Body of pancreas (tissue), 4 donors: ENCODE data around the gene ACACA. TPM values are rescaled to one million over a fixed set of nuclear protein-coding genes. Genes with fewer than 3 reads are reported as not detected.

Source experiments
- ATAC-seq: fragments of 150-250 bp; one replicate; pipeline ENCODE4 v1.9.1; 2016
- DNase-seq, 4 donors: peaks; one replicate each; pipeline ENCODE4 v3.0.0-alpha.2; 2019
- H3K27ac ChIP-seq, 4 donors: fragments of 200-600 bp; sonication (generic); 1 replicate in 3 of 4; 2 replicates in 1 of 4; pipeline versions ENCODE4 v1.5.1 to v1.6.1; 2016 to 2019; ENCODE audit warnings: mild to moderate bottlenecking in 1 of 4, mixed read lengths in 1 of 4, moderate library complexity in 1 of 4
- H3K27me3 ChIP-seq, 2 donors: fragments of 200-600 bp; sonication (generic); one replicate each; pipeline ENCODE4 v1.6.0; 2016; ENCODE audit warnings: mild to moderate bottlenecking in 1 of 2
- H3K36me3 ChIP-seq, 2 donors: fragments of 200-600 bp; sonication (generic); replicated peaks in 1 of 2; 2 replicates each; pipeline ENCODE4 v1.5.1; 2016; ENCODE audit warnings: low read depth in 2 of 2; ENCODE audit not compliant: insufficient read depth in 1 of 2
- H3K4me1 ChIP-seq: fragments of 200-600 bp; sonication (generic); one replicate; pipeline ENCODE4 v1.6.0; 2016
- H3K4me3 ChIP-seq, 2 donors: fragments of 200-600 bp; sonication (generic); 1 replicate in 1 of 2; 2 replicates in 1 of 2; pipeline ENCODE4 v1.5.1; 2016 to 2019
- H3K9me3 ChIP-seq, 3 donors: fragments of 200-600 bp; sonication (generic); 1 replicate in 2 of 3; 2 replicates in 1 of 3; pipeline ENCODE4 v1.5.1; 2016
- CTCF ChIP-seq, 7 experiments: fragments of 450-650 bp in 4 of 7; fragments of 200-600 bp in 3 of 7; sonication (generic) in 3 of 7; IDR thresholded peaks; one replicate each; pipeline ENCODE4 v1.5.1; 2016 to 2019; ENCODE audit warnings: antibody characterized with exemption in 7 of 7
- POLR2A ChIP-seq, 3 donors: fragments of 450-650 bp; IDR thresholded peaks; one replicate each; pipeline ENCODE4 v1.6.1; 2016; ENCODE audit warnings: antibody characterized with exemption in 3 of 3, mild to moderate bottlenecking in 2 of 3
- WGBS, 2 donors: methylation state at CpG; one replicate each; pipeline ENCODE4 v1.1.5; 2017; 5-methylcytosine and 5-hydroxymethylcytosine counted together
- intact Hi-C: fragments of 100-400 bp; cut with DNase I; formaldehyde crosslinking; loops from one replicate; pipeline ENCODE4 v1.15.1; 2023
- total RNA-seq, 2 donors: library from RNA; depleted of rRNA; stranded (reverse); fragments of >200 nt; gene quantifications; one replicate each; pipeline ENCODE4 v1.1.0, GENCODE V29; 2016

The ACACA gene
- total RNA-seq, 2 donors from 2014 or later, result 9.1 to 49.1 TPM

GRCh38 chr17:37123386-37123785, 283.2 kb downstream of the ACACA start:
- H3K4me3 ChIP-seq, result no peak overlapping the region
- peaks cover 0 to 5% of the 10 kb centered on the region in 2 donors for H3K36me3 ChIP-seq
- WGBS, 2 donors, result 73 to 87% methylated on average over 1 of the region's 1 CpG
- H3K27me3 ChIP-seq, result no peaks in the 10 kb centered on the region
- intact Hi-C loops, result no loop called here
- H3K9me3 ChIP-seq, result no peaks in the 10 kb centered on the region
- TF ChIP-seq POLR2A (IDR thresholded peaks at IDR 0.05) (no peak), CTCF (IDR thresholded peaks at IDR 0.05) (no peak)
- no peak overlapping the region for H3K27ac ChIP-seq
- no peak for DNase-seq
- H3K4me1 ChIP-seq, result no peaks in the 10 kb centered on the region
- no peak for ATAC-seq

DNA sequence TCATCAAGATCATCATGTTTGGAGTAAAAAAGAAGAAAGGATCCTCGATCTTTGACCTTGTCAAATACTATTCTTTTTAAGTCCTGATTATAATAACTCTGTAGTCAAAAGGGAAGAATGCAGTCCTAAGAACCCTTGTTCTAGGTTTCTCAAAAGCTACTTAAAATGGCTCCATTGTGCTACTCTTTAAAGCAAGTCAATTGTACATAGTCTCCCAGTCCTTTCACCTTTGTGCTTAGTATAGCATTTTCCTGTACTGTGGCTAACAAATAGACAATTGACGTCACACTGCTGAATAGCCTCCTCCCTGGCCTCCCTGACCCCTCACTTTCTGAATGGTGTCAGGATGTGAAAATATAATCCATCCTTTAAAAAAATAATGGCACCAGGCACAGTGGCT, 285.0 kb downstream of the ACACA start:
- Histone ChIP-seq H3K4me3 (no peak overlapping the region), H3K27me3 (no peaks in the 10 kb centered on the region), H3K4me1 (no peaks in the 10 kb centered on the region), H3K27ac (no peak overlapping the region), H3K9me3 (no peaks in the 10 kb centered on the region), H3K36me3 (peaks cover 0 to 5% of the 10 kb centered on the region in 2 donors)
- no peak for TF ChIP-seq CTCF (IDR thresholded peaks at IDR 0.05)
- TF ChIP-seq POLR2A (IDR thresholded peaks at IDR 0.05), result no peak
- no peak for ATAC-seq
- no peak for DNase-seq
- WGBS, 2 donors, result 90 to 100% methylated on average over 2 of the region's 2 CpGs
- intact Hi-C loops, result no loop called here

- no peaks in the 10 kb centered on the region for H3K9me3 ChIP-seq
- no peaks in the 10 kb centered on the region for H3K4me1 ChIP-seq
- H3K27me3 ChIP-seq, result no peaks in the 10 kb centered on the region
- 80 to 88% methylated on average over 3 of the region's 3 CpGs for WGBS, 2 donors
- ATAC-seq (no peak), DNase-seq (no peak)
- peaks cover 0 to 6% of the 10 kb centered on the region in 2 donors for H3K36me3 ChIP-seq
- intact Hi-C loops, result no loop called here
- no peak overlapping the region for H3K4me3 ChIP-seq
- no peak for TF ChIP-seq CTCF (IDR thresholded peaks at IDR 0.05)
- no peak for TF ChIP-seq POLR2A (IDR thresholded peaks at IDR 0.05)
- no peak overlapping the region for H3K27ac ChIP-seq
Observed at GRCh38 chr17:37118366-37119137, 288.1 kb downstream of the ACACA start.

GRCh38 chr17:37117373-37118142, 289.1 kb downstream of the ACACA start:
- Histone ChIP-seq H3K27me3 (no peaks in the 10 kb centered on the region), H3K4me1 (no peaks in the 10 kb centered on the region), H3K27ac (no peak overlapping the region), H3K9me3 (no peaks in the 10 kb centered on the region), H3K36me3 (peaks cover 0 to 8% of the 10 kb centered on the region in 2 donors), H3K4me3 (no peak overlapping the region)
- ATAC-seq (no peak), DNase-seq (no peak)
- TF ChIP-seq CTCF (IDR thresholded peaks at IDR 0.05), result no peak
- TF ChIP-seq POLR2A (IDR thresholded peaks at IDR 0.05), result no peak
- WGBS, 2 donors, result 86 to 89% methylated on average over 7 of the region's 7 CpGs
- intact Hi-C loops, result no loop called here
